OCI-LY7 (cell line): Measurements from ENCODE around the gene SH3GLB2. TPM values are rescaled to one million over a fixed set of nuclear protein-coding genes. Genes with fewer than 3 reads are reported as not detected.

Experiments
- total RNA-seq, 2 experiments: library from RNA; depleted of rRNA in 1 of 2; stranded (reverse); fragments of >200 nt in 1 of 2; shearing (Covaris generic) in 1 of 2; gene quantifications; 2 replicates each; pipeline ENCODE4 v1.2.3, GENCODE V29; 2014 to 2022

SH3GLB2 gene
- total RNA-seq, 2 experiments from 2014 or later = 58.4 to 92.6 TPM

Other genes with a start within 250 kb of the SH3GLB2 start
- 14.9 and 18.7 TPM in 2 replicates for gene TBC1D13, start 241.1 kb downstream of the SH3GLB2 start, total RNA-seq (2014; rRNA removed; shearing (Covaris generic))
- gene TBC1D13, start 241.1 kb downstream of the SH3GLB2 start, total RNA-seq (2022) = 18.9 and 24.7 TPM in 2 replicates
- gene ENDOG, start 209.8 kb downstream of the SH3GLB2 start, total RNA-seq (2014; rRNA removed; shearing (Covaris generic)) = 31.9 and 35.2 TPM in 2 replicates
- 24.8 and 29.4 TPM in 2 replicates for gene ENDOG, start 209.8 kb downstream of the SH3GLB2 start, total RNA-seq (2022)
- 38.9 and 51.2 TPM in 2 replicates for gene SPOUT1, start 198.5 kb downstream of the SH3GLB2 start, total RNA-seq (2014; rRNA removed; shearing (Covaris generic))
- gene SPOUT1, start 198.5 kb downstream of the SH3GLB2 start, total RNA-seq (2022) = 47.8 and 52.5 TPM in 2 replicates
- 38.2 and 44.7 TPM in 2 replicates for gene KYAT1, start 146.4 kb downstream of the SH3GLB2 start, total RNA-seq (2014; rRNA removed; shearing (Covaris generic))
- gene KYAT1, start 146.4 kb downstream of the SH3GLB2 start, total RNA-seq (2022) = 28.3 and 34.5 TPM in 2 replicates
- gene LRRC8A, start 146.2 kb downstream of the SH3GLB2 start, total RNA-seq (2014; rRNA removed; shearing (Covaris generic)) = 20.0 and 26.9 TPM in 2 replicates
- 21.0 and 22.9 TPM in 2 replicates for gene LRRC8A, start 146.2 kb downstream of the SH3GLB2 start, total RNA-seq (2022)
- 69.0 and 83.5 TPM in 2 replicates for gene PHYHD1, start 107.3 kb downstream of the SH3GLB2 start, total RNA-seq (2014; rRNA removed; shearing (Covaris generic))
- 132 and 150 TPM in 2 replicates for gene PHYHD1, start 107.3 kb downstream of the SH3GLB2 start, total RNA-seq (2022)
- gene DOLK, start 80.7 kb downstream of the SH3GLB2 start, total RNA-seq (2014; rRNA removed; shearing (Covaris generic)) = 9.6 and 11.2 TPM in 2 replicates
- gene DOLK, start 80.7 kb downstream of the SH3GLB2 start, total RNA-seq (2022) = 5.1 and 5.8 TPM in 2 replicates
- 70.5 and 73.6 TPM in 2 replicates for gene NUP188, start 80.6 kb downstream of the SH3GLB2 start, total RNA-seq (2014; rRNA removed; shearing (Covaris generic))
- gene NUP188, start 80.6 kb downstream of the SH3GLB2 start, total RNA-seq (2022) = 83.8 and 91.6 TPM in 2 replicates
- gene MIGA2, start 8.3 kb upstream of the SH3GLB2 start, total RNA-seq (2014; rRNA removed; shearing (Covaris generic)) = 27.7 and 29.2 TPM in 2 replicates
- gene MIGA2, start 8.3 kb upstream of the SH3GLB2 start, total RNA-seq (2022) = 36.9 and 37.7 TPM in 2 replicates
- 15.1 and 16.9 TPM in 2 replicates for gene DOLPP1, start 52.8 kb upstream of the SH3GLB2 start, total RNA-seq (2014; rRNA removed; shearing (Covaris generic))
- gene DOLPP1, start 52.8 kb upstream of the SH3GLB2 start, total RNA-seq (2022) = 13.5 and 16.9 TPM in 2 replicates
- 0.26 and 1.8 TPM in 2 replicates for gene CRAT, start 82.5 kb upstream of the SH3GLB2 start, total RNA-seq (2014; rRNA removed; shearing (Covaris generic))
- gene CRAT, start 82.5 kb upstream of the SH3GLB2 start, total RNA-seq (2022) = 5.3 and 6.5 TPM in 2 replicates
- gene PTPA, start 83.1 kb upstream of the SH3GLB2 start, total RNA-seq (2014; rRNA removed; shearing (Covaris generic)) = 106 and 109 TPM in 2 replicates
- gene PTPA, start 83.1 kb upstream of the SH3GLB2 start, total RNA-seq (2022) = 95.8 and 111 TPM in 2 replicates
- 16.9 and 21.2 TPM in 2 replicates for gene IER5L, start 149.9 kb upstream of the SH3GLB2 start, total RNA-seq (2014; rRNA removed; shearing (Covaris generic))
- 2.8 and 3.4 TPM in 2 replicates for gene IER5L, start 149.9 kb upstream of the SH3GLB2 start, total RNA-seq (2022)